GM23338 (cell line): ENCODE results near the gene OSBPL3.

Experiments
- CTCF ChIP-seq, 2 experiments: fragments of 200-600 bp in 1 of 2; sonication (generic) in 1 of 2; conservative IDR thresholded peaks; 2 replicates each; pipeline versions ENCODE4 v1.5.1 to v1.6.1; 2016 to 2017; ENCODE audit warnings: antibody characterized with exemption in 2 of 2, low read depth in 2 of 2, mild to moderate bottlenecking in 2 of 2, moderate library complexity in 1 of 2
- EZH2phosphoT487 ChIP-seq: fragments of 200-600 bp; sonication (generic); IDR thresholded peaks from one replicate; pipeline ENCODE4 v1.8.1; 2018; ENCODE audit warnings: antibody characterized with exemption; ENCODE audit not compliant: unreplicated experiment
- POLR2AphosphoS5 ChIP-seq: IDR thresholded peaks from 2 replicates; pipeline ENCODE4 v1.6.1; 2016; ENCODE audit warnings: antibody characterized with exemption, low read depth
- REST ChIP-seq: IDR thresholded peaks from one replicate; pipeline ENCODE4 v1.6.1; 2018; ENCODE audit warnings: antibody characterized with exemption; ENCODE audit not compliant: unreplicated experiment

- TF ChIP-seq REST, result no peak
- no peak for TF ChIP-seq CTCF (conservative IDR thresholded peaks at IDR 0.05; ENCODE audit: low read depth in 2 of 2)
- TF ChIP-seq EZH2phosphoT487, result no peak
- no peak for TF ChIP-seq POLR2AphosphoS5
Measured at GRCh38 chr7:24946467-24946866, 33.5 kb downstream of the OSBPL3 start.
